HL-60 (cell line): Measurements from ENCODE around the gene UBR4.

Experiments
- DNase-seq, 2 experiments: peaks; one replicate each; pipeline ENCODE4 v3.0.0-alpha.2; 2010 to 2020; ENCODE audit warnings: low read depth in 1 of 2, low spot score in 1 of 2
- H3K27ac ChIP-seq: fragments of 250-450 bp; sonication (Bioruptor Pico); replicated peaks from 2 replicates; pipeline ENCODE4 v1.5.1; 2020; ENCODE audit warnings: mild to moderate bottlenecking, moderate library complexity
- H3K27me3 ChIP-seq: fragments of 250-450 bp; sonication (Bioruptor Pico); 2 replicates; pipeline ENCODE4 v1.5.1; 2021; ENCODE audit warnings: mild to moderate bottlenecking, moderate library complexity; ENCODE audit not compliant: insufficient read depth, poor library complexity, severe bottlenecking
- H3K4me3 ChIP-seq: replicated peaks from 2 replicates; pipeline ENCODE4 v1.5.1; 2011; ENCODE audit warnings: mild to moderate bottlenecking, control low read depth, low read length; ENCODE audit not compliant: insufficient read depth
- GABPA ChIP-seq: IDR thresholded peaks from 2 replicates; pipeline ENCODE4 v1.6.1; 2012; ENCODE audit warnings: low read depth
- POLR2AphosphoS5 ChIP-seq: IDR thresholded peaks from 2 replicates; pipeline ENCODE4 v1.6.1; 2012; ENCODE audit warnings: low read depth
- SPI1 ChIP-seq: IDR thresholded peaks from 2 replicates; pipeline ENCODE4 v1.6.1; 2012; ENCODE audit warnings: low read depth, mild to moderate bottlenecking, borderline replicate concordance
- TF ChIP-seq, protein P1 (sequence below): IDR thresholded peaks from 2 replicates; pipeline ENCODE4 v1.6.1; 2012; ENCODE audit warnings: low read depth; ENCODE audit not compliant: insufficient replicate concordance
- TF ChIP-seq, protein P2 (sequence below): IDR thresholded peaks from one replicate; pipeline ENCODE4 v1.5.1; 2011; ENCODE audit warnings: low read length, control low read depth, inconsistent platforms; ENCODE audit not compliant: insufficient read depth

The UBR4 gene

DNA sequence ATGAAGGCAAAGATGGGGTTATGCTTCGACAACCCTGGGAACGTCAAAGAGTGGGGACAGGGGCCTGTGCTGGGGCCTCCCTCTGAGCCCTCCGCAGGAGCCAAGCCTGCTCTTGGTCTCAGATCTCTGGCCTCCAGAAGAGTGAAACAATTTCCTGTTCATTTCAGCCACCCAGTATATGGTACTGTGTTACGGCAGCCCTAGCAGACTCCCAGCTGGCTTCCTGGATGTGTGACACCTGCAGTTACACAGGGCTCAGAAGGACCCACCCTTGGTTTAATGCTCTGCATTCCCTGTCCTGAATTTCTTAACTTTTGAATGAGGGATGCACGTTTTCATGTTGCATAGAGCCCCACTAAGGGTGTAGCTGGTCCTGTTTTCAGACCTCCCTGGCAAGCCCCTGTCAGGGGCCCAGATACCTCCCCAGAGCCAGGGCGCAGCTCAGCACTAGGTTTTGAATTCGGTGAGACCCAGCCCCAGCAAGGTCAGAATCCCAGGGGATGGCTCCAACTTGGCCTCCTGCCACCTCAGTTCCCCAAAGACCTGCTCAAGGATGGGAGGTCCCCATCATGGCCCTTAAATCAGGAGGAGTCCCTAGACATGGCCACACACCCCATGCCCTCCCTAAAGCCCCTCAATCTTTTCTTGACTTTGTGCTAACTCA, 174.6 kb downstream of the UBR4 start:
- Histone ChIP-seq H3K27ac (no peak overlapping the region), H3K4me3 (no peak overlapping the region), H3K27me3 (peaks cover 5% of the 10 kb centered on the region)
- TF ChIP-seq, protein P1, sequence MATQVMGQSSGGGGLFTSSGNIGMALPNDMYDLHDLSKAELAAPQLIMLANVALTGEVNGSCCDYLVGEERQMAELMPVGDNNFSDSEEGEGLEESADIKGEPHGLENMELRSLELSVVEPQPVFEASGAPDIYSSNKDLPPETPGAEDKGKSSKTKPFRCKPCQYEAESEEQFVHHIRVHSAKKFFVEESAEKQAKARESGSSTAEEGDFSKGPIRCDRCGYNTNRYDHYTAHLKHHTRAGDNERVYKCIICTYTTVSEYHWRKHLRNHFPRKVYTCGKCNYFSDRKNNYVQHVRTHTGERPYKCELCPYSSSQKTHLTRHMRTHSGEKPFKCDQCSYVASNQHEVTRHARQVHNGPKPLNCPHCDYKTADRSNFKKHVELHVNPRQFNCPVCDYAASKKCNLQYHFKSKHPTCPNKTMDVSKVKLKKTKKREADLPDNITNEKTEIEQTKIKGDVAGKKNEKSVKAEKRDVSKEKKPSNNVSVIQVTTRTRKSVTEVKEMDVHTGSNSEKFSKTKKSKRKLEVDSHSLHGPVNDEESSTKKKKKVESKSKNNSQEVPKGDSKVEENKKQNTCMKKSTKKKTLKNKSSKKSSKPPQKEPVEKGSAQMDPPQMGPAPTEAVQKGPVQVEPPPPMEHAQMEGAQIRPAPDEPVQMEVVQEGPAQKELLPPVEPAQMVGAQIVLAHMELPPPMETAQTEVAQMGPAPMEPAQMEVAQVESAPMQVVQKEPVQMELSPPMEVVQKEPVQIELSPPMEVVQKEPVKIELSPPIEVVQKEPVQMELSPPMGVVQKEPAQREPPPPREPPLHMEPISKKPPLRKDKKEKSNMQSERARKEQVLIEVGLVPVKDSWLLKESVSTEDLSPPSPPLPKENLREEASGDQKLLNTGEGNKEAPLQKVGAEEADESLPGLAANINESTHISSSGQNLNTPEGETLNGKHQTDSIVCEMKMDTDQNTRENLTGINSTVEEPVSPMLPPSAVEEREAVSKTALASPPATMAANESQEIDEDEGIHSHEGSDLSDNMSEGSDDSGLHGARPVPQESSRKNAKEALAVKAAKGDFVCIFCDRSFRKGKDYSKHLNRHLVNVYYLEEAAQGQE = no peak
- TF ChIP-seq POLR2AphosphoS5 (no peak), SPI1 (no peak), GABPA (no peak)
- TF ChIP-seq, protein P2, sequence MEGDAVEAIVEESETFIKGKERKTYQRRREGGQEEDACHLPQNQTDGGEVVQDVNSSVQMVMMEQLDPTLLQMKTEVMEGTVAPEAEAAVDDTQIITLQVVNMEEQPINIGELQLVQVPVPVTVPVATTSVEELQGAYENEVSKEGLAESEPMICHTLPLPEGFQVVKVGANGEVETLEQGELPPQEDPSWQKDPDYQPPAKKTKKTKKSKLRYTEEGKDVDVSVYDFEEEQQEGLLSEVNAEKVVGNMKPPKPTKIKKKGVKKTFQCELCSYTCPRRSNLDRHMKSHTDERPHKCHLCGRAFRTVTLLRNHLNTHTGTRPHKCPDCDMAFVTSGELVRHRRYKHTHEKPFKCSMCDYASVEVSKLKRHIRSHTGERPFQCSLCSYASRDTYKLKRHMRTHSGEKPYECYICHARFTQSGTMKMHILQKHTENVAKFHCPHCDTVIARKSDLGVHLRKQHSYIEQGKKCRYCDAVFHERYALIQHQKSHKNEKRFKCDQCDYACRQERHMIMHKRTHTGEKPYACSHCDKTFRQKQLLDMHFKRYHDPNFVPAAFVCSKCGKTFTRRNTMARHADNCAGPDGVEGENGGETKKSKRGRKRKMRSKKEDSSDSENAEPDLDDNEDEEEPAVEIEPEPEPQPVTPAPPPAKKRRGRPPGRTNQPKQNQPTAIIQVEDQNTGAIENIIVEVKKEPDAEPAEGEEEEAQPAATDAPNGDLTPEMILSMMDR = no peak
- no peak for DNase-seq

DNA sequence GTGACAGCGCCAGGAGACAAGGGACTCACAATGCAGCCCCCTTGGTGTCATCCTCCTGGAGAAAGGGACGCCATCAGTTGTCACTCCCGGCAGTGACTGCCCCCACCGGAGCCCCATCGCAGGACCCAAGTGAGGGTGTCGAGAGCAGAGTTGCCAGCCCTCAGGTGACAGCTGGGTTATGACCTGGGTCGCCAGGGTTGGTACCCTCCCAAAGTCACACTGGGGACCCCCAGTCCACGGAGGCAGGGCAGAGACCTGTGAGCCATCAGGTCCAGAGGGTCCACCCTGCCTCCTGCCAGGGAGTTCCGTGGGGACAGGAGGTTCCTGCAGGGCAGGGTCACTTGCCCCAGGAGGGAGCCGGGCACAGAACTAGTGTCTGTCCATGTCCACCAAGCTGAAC, 175.3 kb downstream of the UBR4 start:
- peaks cover 10% of the 10 kb centered on the region for H3K27me3 ChIP-seq

DNA sequence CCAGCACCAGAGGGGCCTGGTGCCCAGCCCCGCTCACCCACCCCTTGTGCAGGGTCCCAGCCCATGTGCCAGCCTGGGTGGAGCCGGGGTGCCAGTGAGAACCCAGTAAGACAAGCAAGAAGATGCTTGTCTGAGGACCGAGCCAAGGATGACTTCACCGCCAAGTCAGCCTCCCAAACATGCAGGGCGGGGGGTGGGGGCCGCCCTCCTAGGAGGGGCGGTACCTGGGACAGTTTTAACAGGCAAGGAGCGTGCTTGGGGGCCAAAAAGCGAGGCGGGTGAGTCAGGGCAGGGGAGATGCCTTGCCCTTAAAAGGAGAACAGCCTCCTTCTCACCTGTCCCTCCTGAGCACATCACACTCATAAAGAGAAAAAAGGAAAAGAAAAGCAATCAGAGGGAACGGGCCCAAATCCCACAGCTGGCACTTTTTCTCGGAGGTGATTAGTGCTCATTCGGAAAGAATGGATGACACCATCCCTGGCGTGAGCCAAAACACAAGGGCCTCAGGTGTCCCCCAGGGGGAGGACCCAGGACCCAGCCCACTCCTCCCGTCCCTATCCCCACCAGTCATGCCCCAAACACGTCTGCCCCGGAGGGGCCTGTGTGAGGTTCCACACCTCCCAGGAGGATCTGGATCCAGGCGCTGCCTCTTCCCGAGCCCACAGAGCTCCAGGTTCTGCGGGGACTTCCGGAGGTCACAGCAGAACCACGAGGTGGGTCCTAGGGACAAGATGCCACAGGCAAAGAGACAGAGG, 176.0 kb downstream of the UBR4 start:
- no peak overlapping the region for H3K4me3 ChIP-seq
- no peak for TF ChIP-seq SPI1
- TF ChIP-seq, protein P1 = no peak
- TF ChIP-seq GABPA = no peak
- TF ChIP-seq, protein P2 = no peak
- no peak for TF ChIP-seq POLR2AphosphoS5
- no peak overlapping the region for H3K27ac ChIP-seq
- H3K27me3 ChIP-seq = peaks cover 12% of the 10 kb centered on the region
- DNase-seq = no peak

More for the DNA sequence above, 175.3 kb downstream of the UBR4 start:
- no peak overlapping the region for H3K27ac ChIP-seq
- TF ChIP-seq, protein P1 = no peak
- TF ChIP-seq, protein P2 = no peak
- TF ChIP-seq GABPA = no peak
- TF ChIP-seq SPI1 = no peak
- TF ChIP-seq POLR2AphosphoS5 = no peak
- DNase-seq = no peak
- H3K4me3 ChIP-seq = no peak overlapping the region
